ENCODE data around the gene MCC.
A peak's percentile ranks its signal among the peaks of the same experiment; 100 is the strongest.

The MCC gene

DNA sequence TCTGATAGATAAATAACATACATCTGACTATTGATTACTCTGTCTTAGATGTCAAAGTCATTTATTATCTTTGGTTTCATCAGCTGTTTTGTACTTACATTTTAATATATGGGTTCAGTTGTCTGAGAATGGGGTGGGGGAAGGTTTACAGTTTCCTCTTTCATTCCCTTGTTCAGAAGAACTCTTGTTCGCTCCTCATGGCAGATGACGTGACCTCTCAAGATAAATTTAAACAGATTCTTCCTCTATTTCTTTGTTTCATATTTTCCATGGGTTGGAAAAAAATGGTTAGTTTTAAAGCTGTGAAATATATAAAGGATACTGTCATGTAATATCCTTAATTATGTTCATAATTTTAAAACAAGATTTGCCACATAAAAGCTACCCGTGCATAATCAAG, 114.8 kb downstream of the MCC start:
- no peak for TF ChIP-seq TAF1 (IDR thresholded peaks at IDR 0.05; ENCODE audit: low read depth)
- TF ChIP-seq ZBTB7A (IDR thresholded peaks at IDR 0.05; ENCODE audit: low read depth) = no peak
- no peak for TF ChIP-seq FOXM1 (IDR thresholded peaks at IDR 0.05; ENCODE audit: borderline replicate concordance, low read depth)

DNA sequence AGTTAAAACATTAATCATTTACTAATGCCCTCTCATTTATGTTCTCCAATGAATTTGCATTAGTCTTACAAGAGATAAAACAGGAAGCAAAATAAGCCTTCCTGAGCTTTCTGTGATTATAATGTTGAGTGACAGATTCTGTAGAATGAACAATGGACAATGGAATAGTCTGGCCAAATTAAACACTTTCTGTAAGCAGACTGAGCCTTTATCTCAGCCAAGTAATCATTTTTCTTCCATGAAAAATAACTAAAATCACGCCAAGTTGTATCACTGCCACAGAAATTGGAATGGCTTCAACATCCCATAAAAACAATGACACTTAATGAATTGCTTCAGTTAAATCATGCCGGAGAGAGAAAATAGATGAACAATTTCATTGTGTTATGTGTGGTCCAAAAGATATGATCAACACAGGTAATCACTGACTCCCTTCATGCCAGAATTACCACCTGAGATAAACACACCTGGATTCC, 116.5 kb downstream of the MCC start:
- TF ChIP-seq ZBTB7A (IDR thresholded peaks at IDR 0.05; ENCODE audit: low read depth) = no peak
- 0 out of 2 replicates have a peak, but pooled peaks have one; percentile 7 for TF ChIP-seq NFIC (IDR thresholded peaks at IDR 0.05)
- no peak for TF ChIP-seq RAD21 (IDR thresholded peaks at IDR 0.05; ENCODE audit: low read depth)
- TF ChIP-seq, protein P1, sequence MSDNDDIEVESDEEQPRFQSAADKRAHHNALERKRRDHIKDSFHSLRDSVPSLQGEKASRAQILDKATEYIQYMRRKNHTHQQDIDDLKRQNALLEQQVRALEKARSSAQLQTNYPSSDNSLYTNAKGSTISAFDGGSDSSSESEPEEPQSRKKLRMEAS (IDR thresholded peaks at IDR 0.05) = no peak
- no peak for TF ChIP-seq FOXM1 (IDR thresholded peaks at IDR 0.05; ENCODE audit: borderline replicate concordance, low read depth)
- TF ChIP-seq YY1 (IDR thresholded peaks at IDR 0.05; ENCODE audit: low read depth) = no peak

DNA sequence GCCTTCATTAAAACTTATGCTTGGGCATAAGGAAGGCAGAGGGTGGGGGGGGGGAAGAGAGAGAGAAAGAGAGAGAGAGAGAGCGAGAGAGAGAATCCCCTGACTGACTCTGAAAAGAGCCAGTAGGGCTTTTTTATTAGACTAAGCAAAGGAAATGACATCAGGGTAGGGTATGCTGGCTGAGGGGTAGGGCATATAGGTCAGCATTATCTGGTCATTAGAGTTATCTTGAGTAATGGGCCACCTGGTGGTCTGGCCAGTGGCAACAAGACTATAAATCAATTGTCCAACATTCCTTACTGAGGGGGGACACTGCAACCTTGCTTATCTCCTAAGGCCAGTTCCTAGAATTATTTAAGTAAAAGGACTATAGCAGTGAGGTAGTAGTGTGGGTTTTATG, 120.7 kb downstream of the MCC start:
- TF ChIP-seq CREB1 (IDR thresholded peaks at IDR 0.05; ENCODE audit: low read depth) (no peak), TEAD4 (IDR thresholded peaks at IDR 0.05) (no peak), FOXM1 (IDR thresholded peaks at IDR 0.05; ENCODE audit: borderline replicate concordance, low read depth) (no peak), TCF12 (IDR thresholded peaks at IDR 0.05; ENCODE audit: low read depth) (no peak), CEBPB (IDR thresholded peaks at IDR 0.05) (no peak), ZBTB7A (IDR thresholded peaks at IDR 0.05; ENCODE audit: low read depth) (no peak), EP300 (IDR thresholded peaks at IDR 0.05; ENCODE audit: borderline replicate concordance) (no peak), EGR1 (IDR thresholded peaks at IDR 0.05) (no peak), YY1 (IDR thresholded peaks at IDR 0.05; ENCODE audit: low read depth) (no peak), RAD21 (IDR thresholded peaks at IDR 0.05; ENCODE audit: low read depth) (no peak), TAF1 (IDR thresholded peaks at IDR 0.05; ENCODE audit: low read depth) (no peak), NFIC (IDR thresholded peaks at IDR 0.05) (no peak)
- TF ChIP-seq, protein P2, sequence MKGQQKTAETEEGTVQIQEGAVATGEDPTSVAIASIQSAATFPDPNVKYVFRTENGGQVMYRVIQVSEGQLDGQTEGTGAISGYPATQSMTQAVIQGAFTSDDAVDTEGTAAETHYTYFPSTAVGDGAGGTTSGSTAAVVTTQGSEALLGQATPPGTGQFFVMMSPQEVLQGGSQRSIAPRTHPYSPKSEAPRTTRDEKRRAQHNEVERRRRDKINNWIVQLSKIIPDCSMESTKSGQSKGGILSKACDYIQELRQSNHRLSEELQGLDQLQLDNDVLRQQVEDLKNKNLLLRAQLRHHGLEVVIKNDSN (IDR thresholded peaks at IDR 0.05) = no peak
- TF ChIP-seq, protein P1 (IDR thresholded peaks at IDR 0.05) = no peak
- TF ChIP-seq, protein P3, sequence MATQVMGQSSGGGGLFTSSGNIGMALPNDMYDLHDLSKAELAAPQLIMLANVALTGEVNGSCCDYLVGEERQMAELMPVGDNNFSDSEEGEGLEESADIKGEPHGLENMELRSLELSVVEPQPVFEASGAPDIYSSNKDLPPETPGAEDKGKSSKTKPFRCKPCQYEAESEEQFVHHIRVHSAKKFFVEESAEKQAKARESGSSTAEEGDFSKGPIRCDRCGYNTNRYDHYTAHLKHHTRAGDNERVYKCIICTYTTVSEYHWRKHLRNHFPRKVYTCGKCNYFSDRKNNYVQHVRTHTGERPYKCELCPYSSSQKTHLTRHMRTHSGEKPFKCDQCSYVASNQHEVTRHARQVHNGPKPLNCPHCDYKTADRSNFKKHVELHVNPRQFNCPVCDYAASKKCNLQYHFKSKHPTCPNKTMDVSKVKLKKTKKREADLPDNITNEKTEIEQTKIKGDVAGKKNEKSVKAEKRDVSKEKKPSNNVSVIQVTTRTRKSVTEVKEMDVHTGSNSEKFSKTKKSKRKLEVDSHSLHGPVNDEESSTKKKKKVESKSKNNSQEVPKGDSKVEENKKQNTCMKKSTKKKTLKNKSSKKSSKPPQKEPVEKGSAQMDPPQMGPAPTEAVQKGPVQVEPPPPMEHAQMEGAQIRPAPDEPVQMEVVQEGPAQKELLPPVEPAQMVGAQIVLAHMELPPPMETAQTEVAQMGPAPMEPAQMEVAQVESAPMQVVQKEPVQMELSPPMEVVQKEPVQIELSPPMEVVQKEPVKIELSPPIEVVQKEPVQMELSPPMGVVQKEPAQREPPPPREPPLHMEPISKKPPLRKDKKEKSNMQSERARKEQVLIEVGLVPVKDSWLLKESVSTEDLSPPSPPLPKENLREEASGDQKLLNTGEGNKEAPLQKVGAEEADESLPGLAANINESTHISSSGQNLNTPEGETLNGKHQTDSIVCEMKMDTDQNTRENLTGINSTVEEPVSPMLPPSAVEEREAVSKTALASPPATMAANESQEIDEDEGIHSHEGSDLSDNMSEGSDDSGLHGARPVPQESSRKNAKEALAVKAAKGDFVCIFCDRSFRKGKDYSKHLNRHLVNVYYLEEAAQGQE (IDR thresholded peaks at IDR 0.05; ENCODE audit: low read depth) = no peak

DNA sequence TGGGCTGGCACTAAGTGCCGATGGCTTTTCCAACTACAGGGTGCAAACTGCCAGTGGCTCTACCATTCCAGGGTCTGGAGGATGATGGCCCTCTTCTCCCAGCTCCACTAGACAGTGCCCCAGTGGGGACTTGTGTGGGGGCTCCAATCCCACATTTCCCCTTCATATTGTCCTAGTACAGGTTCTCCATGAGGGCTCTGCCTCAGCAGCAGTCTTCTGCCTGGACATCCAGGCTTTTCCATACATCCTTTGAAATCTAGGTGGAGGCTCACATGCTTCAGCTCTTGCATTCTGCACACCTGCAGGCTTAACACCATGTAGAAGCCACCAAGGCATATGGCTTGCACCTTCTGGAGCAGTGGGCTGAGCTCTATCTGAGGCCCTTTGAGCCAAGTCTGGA, 123.8 kb downstream of the MCC start:
- TF ChIP-seq CEBPB (IDR thresholded peaks at IDR 0.05) = no peak
- TF ChIP-seq EGR1 (IDR thresholded peaks at IDR 0.05) = no peak
- TF ChIP-seq, protein P2 (IDR thresholded peaks at IDR 0.05) = no peak
- no peak for TF ChIP-seq EP300 (IDR thresholded peaks at IDR 0.05; ENCODE audit: borderline replicate concordance)
- no peak for TF ChIP-seq ZBTB7A (IDR thresholded peaks at IDR 0.05; ENCODE audit: low read depth)
- TF ChIP-seq TAF1 (IDR thresholded peaks at IDR 0.05; ENCODE audit: low read depth) = no peak
- TF ChIP-seq FOXM1 (IDR thresholded peaks at IDR 0.05; ENCODE audit: borderline replicate concordance, low read depth) = no peak
- TF ChIP-seq NFIC (IDR thresholded peaks at IDR 0.05) = no peak
- TF ChIP-seq CREB1 (IDR thresholded peaks at IDR 0.05; ENCODE audit: low read depth) = no peak
- TF ChIP-seq TCF12 (IDR thresholded peaks at IDR 0.05; ENCODE audit: low read depth) = no peak
- no peak for TF ChIP-seq YY1 (IDR thresholded peaks at IDR 0.05; ENCODE audit: low read depth)
- TF ChIP-seq, protein P3 (IDR thresholded peaks at IDR 0.05; ENCODE audit: low read depth) = no peak

DNA sequence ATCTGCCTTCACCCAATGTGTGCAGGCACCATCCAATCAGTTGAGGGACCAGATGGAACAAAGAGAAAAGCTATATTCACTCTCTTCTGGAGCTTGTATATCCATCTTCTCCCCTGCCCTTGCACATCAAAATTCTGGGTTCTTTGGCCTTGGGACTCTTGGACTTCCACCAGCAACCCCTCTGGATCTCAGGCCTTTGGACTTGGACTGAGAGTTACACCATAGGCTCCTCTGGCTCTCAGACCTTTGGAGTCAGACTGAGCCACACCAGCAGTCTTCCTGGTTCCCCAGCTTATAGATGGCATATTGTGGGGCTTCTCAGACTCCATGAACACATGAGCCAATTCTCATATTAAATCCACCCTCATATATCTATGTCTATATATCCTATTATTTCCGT, 126.6 kb downstream of the MCC start:
- TF ChIP-seq CREB1 (IDR thresholded peaks at IDR 0.05; ENCODE audit: low read depth) = no peak
- TF ChIP-seq FOXM1 (IDR thresholded peaks at IDR 0.05; ENCODE audit: borderline replicate concordance, low read depth) = no peak
- TF ChIP-seq TEAD4 (IDR thresholded peaks at IDR 0.05) = no peak
- TF ChIP-seq TAF1 (IDR thresholded peaks at IDR 0.05; ENCODE audit: low read depth) = no peak
- TF ChIP-seq CEBPB (IDR thresholded peaks at IDR 0.05) = no peak
- TF ChIP-seq EGR1 (IDR thresholded peaks at IDR 0.05) = no peak
- TF ChIP-seq, protein P3 (IDR thresholded peaks at IDR 0.05; ENCODE audit: low read depth) = no peak

All from Ishikawa (cell line).